Measurements from ENCODE around the gene CKMT1A. TPM values are rescaled to one million over a fixed set of nuclear protein-coding genes. Genes with fewer than 3 reads are reported as not detected.
"Not testable (repeated sequence)": the region's sequence is repeated elsewhere in the genome, so short reads cannot be mapped to it uniquely, and the experiment has no call there.

Gene CKMT1A
- polyA plus RNA-seq, 3 donors, result not detected

DNA sequence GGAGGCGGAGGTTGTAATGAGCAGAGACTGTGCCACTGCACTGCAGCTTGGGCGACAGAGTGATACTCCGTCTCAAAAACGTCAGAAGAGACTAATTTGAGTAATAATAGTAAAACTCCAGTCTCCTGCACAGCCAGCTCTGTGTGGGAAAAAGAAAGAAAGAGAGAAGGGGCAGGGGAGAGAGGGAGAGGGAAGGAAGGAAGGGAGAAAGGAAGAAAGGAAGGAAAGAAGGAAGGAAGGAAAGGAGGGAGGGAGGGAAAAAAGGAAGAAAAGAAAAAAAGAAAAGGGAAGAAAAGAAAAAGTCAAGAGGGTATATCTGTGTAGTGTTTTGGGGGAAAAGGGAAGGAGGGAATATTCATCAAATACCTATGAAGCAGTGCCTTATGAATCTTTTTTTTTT, 29.5 kb downstream of the CKMT1A start:
- no peak overlapping the region for H3K27ac Mint-ChIP-seq
- H3K36me3 ChIP-seq (replicated peaks in 1 of 2; ENCODE audit: control insufficient read depth in 1 of 2, insufficient read depth in 2 of 2, low read length in 2 of 2), result no peaks in the 10 kb centered on the region
- TF ChIP-seq, protein P1, sequence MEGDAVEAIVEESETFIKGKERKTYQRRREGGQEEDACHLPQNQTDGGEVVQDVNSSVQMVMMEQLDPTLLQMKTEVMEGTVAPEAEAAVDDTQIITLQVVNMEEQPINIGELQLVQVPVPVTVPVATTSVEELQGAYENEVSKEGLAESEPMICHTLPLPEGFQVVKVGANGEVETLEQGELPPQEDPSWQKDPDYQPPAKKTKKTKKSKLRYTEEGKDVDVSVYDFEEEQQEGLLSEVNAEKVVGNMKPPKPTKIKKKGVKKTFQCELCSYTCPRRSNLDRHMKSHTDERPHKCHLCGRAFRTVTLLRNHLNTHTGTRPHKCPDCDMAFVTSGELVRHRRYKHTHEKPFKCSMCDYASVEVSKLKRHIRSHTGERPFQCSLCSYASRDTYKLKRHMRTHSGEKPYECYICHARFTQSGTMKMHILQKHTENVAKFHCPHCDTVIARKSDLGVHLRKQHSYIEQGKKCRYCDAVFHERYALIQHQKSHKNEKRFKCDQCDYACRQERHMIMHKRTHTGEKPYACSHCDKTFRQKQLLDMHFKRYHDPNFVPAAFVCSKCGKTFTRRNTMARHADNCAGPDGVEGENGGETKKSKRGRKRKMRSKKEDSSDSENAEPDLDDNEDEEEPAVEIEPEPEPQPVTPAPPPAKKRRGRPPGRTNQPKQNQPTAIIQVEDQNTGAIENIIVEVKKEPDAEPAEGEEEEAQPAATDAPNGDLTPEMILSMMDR (IDR thresholded peaks at IDR 0.05), result no peak
- H4K20me1 ChIP-seq (ENCODE audit: insufficient read depth, low read length), result no peaks in the 10 kb centered on the region
- no peak overlapping the region for H2AFZ ChIP-seq (ENCODE audit: insufficient read depth, low read depth, low read length, poor library complexity, severe bottlenecking)
- peaks cover 0 to 2% (median 0%) of the 10 kb centered on the region in 7 donors for H3K9me3 Mint-ChIP-seq
- H3K4me1 ChIP-seq (ENCODE audit: control insufficient read depth in 1 of 2, insufficient read depth in 2 of 2, low read length in 2 of 2), result no peaks in the 10 kb centered on the region
- H3K27me3 ChIP-seq (ENCODE audit: control insufficient read depth in 2 of 2, insufficient read depth in 2 of 2, low read length in 2 of 2), result no peaks in the 10 kb centered on the region
- no peak for DNase-seq
- WGBS (ENCODE audit: insufficient coverage), result 100% methylated on average over 1 of the region's 4 CpGs
- H3K27ac ChIP-seq (ENCODE audit: low read depth in 1 of 2, low read length in 2 of 2), result no peak overlapping the region
- no peaks in the 10 kb centered on the region for H3K36me3 Mint-ChIP-seq
- H3K9ac ChIP-seq (ENCODE audit: insufficient read depth, low read length, poor library complexity, severe bottlenecking), result no peak overlapping the region
- peaks cover 4 to 13% (median 6%) of the 10 kb centered on the region in 3 donors for H3K27me3 Mint-ChIP-seq (ENCODE audit: low read depth in 3 of 3)
- no peaks in the 10 kb centered on the region for H3K9me3 ChIP-seq (replicated peaks in 1 of 2; ENCODE audit: control insufficient read depth in 1 of 2, insufficient read depth in 1 of 2, low read length in 2 of 2)
- intact Hi-C loops (cut with micrococcal nuclease), result no loop called here
- H3K4me3 ChIP-seq (replicated peaks in 1 of 3; ENCODE audit: low read depth in 2 of 3, low read length in 3 of 3), result no peak overlapping the region
- H3K4me2 ChIP-seq (replicated peaks; ENCODE audit: extremely low read depth, low read length, poor library complexity, severe bottlenecking), result no peak overlapping the region
- no peaks in the 10 kb centered on the region for H3K4me1 Mint-ChIP-seq
- H3K79me2 ChIP-seq (ENCODE audit: insufficient read depth, low read length), result no peaks in the 10 kb centered on the region
- no peak overlapping the region for H3K4me3 Mint-ChIP-seq

DNA sequence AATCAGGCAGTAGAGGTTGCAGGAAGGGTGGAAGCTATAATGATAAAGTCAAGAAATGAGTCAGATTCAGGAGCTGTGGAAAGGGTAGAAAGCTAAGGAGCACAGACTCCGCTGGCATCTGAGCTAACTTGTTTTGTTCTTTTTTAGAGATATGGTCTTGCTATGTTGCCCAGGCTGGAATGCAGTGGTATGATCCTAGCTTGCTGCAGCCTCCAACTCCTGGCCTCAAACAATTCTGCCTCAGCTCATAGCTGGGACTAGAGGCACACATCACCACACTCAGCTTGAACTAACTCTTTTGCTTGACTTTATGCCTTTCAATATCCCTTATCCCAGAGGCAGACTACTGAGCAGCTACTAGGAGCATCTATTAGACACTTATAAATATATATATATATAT, 32.6 kb downstream of the CKMT1A start:
- H3K4me2 ChIP-seq (replicated peaks; ENCODE audit: extremely low read depth, low read length, poor library complexity, severe bottlenecking); intact Hi-C loops (cut with micrococcal nuclease); H3K4me1 Mint-ChIP-seq; H3K9me3 Mint-ChIP-seq; H4K20me1 ChIP-seq (ENCODE audit: insufficient read depth, low read length); H3K9ac ChIP-seq (ENCODE audit: insufficient read depth, low read length, poor library complexity, severe bottlenecking); H3K27me3 ChIP-seq (ENCODE audit: control insufficient read depth in 2 of 2, insufficient read depth in 2 of 2, low read length in 2 of 2); H2AFZ ChIP-seq (ENCODE audit: insufficient read depth, low read depth, low read length, poor library complexity, severe bottlenecking); H3K36me3 ChIP-seq (replicated peaks in 1 of 2; ENCODE audit: control insufficient read depth in 1 of 2, insufficient read depth in 2 of 2, low read length in 2 of 2); H3K4me1 ChIP-seq (ENCODE audit: control insufficient read depth in 1 of 2, insufficient read depth in 2 of 2, low read length in 2 of 2); H3K9me3 ChIP-seq (replicated peaks in 1 of 2; ENCODE audit: control insufficient read depth in 1 of 2, insufficient read depth in 1 of 2, low read length in 2 of 2); H3K4me3 Mint-ChIP-seq; DNase-seq; H3K4me3 ChIP-seq (replicated peaks in 1 of 3; ENCODE audit: low read depth in 2 of 3, low read length in 3 of 3); H3K79me2 ChIP-seq (ENCODE audit: insufficient read depth, low read length); H3K27ac ChIP-seq (ENCODE audit: low read depth in 1 of 2, low read length in 2 of 2); H3K36me3 Mint-ChIP-seq; H3K27ac Mint-ChIP-seq: not testable (repeated sequence)
- 100% methylated on average over 1 of the region's 1 CpG for WGBS (ENCODE audit: insufficient coverage)
- peaks cover 3 to 11% (median 4%) of the 10 kb centered on the region in 3 donors for H3K27me3 Mint-ChIP-seq (ENCODE audit: low read depth in 3 of 3)

DNA sequence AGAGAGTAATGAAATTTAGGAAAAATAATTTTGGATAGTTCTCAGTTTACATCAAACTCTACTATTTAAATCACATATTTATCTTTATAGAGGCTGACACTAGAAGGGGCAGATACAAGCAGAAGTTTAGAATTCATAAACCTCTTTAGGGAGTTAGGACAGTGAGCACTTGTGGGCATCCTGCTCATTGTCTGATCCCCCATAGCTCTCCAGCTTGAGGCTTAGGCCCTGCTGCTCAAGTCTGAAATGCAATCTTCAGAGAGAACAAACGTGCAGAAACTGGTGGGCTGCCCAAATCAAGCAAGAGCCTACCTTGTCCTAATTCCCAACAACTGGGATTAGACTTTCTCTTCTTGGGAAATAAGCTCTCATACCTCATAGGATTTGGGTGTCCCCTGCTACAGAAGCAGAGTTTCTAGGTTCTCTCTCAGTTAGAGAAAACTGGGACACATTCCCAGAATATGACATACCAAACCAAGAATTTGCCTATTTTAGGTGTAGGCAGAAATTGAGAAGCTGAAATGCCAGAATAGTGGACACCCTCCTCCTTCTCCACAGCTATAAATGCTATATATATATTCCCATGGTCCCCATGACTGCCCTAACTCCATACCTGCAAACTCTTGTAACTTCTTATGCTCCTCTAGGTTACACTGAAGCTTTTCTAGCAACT, 34.5 kb downstream of the CKMT1A start:
- H3K4me1 Mint-ChIP-seq; H3K79me2 ChIP-seq (ENCODE audit: insufficient read depth, low read length); H3K27me3 Mint-ChIP-seq (ENCODE audit: low read depth in 3 of 3): not testable (repeated sequence)

More for the DNA sequence above, 34.5 kb downstream of the CKMT1A start:
- H3K4me2 ChIP-seq (replicated peaks; ENCODE audit: extremely low read depth, low read length, poor library complexity, severe bottlenecking); H3K27me3 ChIP-seq (ENCODE audit: control insufficient read depth in 2 of 2, insufficient read depth in 2 of 2, low read length in 2 of 2); H3K27ac ChIP-seq (ENCODE audit: low read depth in 1 of 2, low read length in 2 of 2); H4K20me1 ChIP-seq (ENCODE audit: insufficient read depth, low read length); intact Hi-C loops (cut with micrococcal nuclease); DNase-seq; H3K27ac Mint-ChIP-seq; H2AFZ ChIP-seq (ENCODE audit: insufficient read depth, low read depth, low read length, poor library complexity, severe bottlenecking); H3K9ac ChIP-seq (ENCODE audit: insufficient read depth, low read length, poor library complexity, severe bottlenecking); H3K9me3 ChIP-seq (replicated peaks in 1 of 2; ENCODE audit: control insufficient read depth in 1 of 2, insufficient read depth in 1 of 2, low read length in 2 of 2); H3K36me3 ChIP-seq (replicated peaks in 1 of 2; ENCODE audit: control insufficient read depth in 1 of 2, insufficient read depth in 2 of 2, low read length in 2 of 2); H3K4me3 Mint-ChIP-seq; H3K4me1 ChIP-seq (ENCODE audit: control insufficient read depth in 1 of 2, insufficient read depth in 2 of 2, low read length in 2 of 2); H3K36me3 Mint-ChIP-seq; H3K4me3 ChIP-seq (replicated peaks in 1 of 3; ENCODE audit: low read depth in 2 of 3, low read length in 3 of 3); H3K9me3 Mint-ChIP-seq: not testable (repeated sequence)
- no CpG with 5 or more reads among the region's 1 CpG for WGBS (ENCODE audit: insufficient coverage)
